ENCODE data around the gene VPS26A.

The VPS26A gene

GRCh38 chr10:69179089-69179742 lies 55.2 kb downstream of the VPS26A start:
- DNase-seq = peak; percentile 47

DNA sequence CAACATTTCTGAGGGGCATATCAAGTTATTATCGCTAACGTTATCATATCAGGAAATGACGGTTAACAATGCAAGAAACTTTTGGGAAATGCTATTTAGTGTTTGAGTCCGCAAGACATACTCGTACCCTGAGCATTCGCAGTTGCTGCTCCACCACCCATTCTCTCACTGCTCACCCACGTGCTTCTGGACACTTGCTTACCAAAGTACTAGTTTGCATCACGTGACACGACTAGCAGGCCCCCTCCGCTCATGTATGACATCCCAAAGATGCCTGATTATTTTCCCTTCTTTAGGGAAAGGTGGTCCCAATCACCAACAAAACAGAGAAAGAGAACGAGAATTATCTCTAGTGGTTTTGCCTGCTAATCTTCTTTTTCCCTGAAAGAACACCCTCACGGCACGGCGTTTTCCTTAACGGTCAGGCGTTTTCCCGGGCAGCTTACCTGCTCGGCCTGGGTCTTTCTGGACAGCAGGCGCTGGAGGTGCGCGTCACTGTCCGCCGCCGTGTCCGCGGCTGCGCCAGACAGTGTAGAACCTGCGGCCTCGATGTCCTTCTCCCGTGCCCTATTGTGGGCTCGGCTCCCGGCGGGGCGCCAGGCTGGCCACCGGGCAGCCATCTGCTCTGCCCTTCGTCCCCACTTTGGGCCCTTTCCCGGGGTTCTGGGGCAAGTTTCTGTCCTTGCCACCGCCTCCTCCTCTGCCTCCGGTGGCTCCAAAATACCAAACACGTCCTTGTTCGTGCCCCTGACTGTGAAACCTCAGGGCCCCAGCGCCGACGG lies 56.0 kb downstream of the VPS26A start, which contains the start of gene SUPV3L1:
Gene SUPV3L1, plus strand, starts transcription at position 492 of the 782 bp plus-strand sequence. Its CDS starts 58 bp downstream, at position 550.
- DNase-seq = peak; percentile 92

GRCh38 chr10:69180525-69181204 lies 56.7 kb downstream of the VPS26A start:
- DNase-seq = no peak

- DNase-seq = no peak
Observed at GRCh38 chr10:69181433-69181832, 57.5 kb downstream of the VPS26A start.

DNA sequence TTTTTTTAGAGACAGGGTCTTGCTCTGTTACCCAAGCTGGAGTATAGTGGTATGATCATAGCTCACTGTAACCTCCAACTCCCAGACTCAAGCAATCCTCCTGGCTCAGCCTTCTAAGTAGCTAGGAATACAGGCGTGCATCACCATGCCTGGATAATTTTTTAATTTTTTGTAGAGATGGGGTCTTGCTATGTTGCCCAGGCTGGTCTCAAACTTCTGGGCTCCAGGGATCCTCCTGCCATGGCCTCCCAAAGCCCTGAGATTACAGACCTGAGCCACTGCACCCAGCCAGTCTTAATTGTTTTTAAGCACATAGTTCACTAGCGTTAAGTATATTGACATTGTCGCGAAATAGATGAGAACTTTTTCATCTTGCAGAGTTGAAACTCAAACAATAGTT lies 58.0 kb downstream of the VPS26A start:
- DNase-seq = no peak

- no peak for DNase-seq
Observed at GRCh38 chr10:69186524-69186923, 62.5 kb downstream of the VPS26A start.

DNA sequence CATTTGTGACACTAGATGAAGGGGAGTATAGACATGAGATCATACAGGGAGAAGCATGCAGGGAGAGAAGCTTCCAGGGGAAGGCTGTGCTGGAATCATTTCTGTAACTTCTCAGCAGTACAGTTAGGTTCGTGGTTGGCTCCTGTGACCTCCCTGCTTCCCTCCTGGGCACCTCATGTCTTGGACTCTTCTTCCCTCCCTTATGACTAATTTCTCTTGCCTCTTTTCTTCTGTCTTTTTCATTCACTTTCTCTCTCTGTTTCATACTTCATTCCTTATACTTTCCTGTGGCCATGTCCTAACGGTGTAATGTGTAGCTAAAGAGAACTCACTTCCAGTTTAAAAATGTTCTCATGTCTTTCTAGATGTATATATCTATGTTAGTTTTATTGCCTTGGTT lies 77.1 kb downstream of the VPS26A start:
- no peak for DNase-seq

DNA sequence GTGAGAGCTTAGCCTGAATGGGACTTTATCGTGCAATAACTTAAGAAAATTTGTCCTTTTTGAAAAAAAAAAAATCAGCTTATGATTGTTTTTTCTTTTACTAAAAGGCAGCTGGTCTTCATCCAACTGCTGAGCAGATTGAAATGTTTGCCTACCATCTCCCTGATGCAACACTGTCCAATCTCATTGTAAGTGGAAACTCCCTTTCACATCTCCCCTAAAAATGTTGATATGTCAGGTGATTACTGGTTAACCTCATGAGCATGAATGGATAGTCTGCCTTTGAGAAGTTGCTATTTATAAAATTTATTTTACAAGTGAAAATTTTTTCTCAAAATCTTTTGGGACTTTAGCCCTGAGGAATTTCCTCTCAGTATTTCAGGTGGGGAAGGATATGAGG lies 78.4 kb downstream of the VPS26A start:
- DNase-seq = no peak

DNA sequence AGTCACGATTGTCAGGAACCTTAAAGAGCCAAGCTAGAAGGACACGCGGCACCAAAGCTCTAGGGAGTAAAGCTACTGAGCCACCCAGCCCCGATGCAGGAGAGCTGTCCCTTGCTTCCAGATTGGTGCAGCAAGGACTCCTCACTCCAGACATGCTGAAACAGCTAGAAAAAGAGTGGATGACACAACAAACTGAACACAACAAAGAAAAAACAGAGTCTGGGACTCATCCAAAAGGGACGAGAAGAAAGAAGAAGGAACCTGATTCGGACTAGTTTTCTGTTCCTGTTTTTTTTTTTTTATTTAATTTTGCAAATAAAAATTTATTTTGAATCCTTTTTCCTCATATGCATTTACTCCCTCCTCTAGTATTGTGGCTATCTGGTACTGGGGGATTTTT lies 84.8 kb downstream of the VPS26A start:
- no peak for DNase-seq

DNA sequence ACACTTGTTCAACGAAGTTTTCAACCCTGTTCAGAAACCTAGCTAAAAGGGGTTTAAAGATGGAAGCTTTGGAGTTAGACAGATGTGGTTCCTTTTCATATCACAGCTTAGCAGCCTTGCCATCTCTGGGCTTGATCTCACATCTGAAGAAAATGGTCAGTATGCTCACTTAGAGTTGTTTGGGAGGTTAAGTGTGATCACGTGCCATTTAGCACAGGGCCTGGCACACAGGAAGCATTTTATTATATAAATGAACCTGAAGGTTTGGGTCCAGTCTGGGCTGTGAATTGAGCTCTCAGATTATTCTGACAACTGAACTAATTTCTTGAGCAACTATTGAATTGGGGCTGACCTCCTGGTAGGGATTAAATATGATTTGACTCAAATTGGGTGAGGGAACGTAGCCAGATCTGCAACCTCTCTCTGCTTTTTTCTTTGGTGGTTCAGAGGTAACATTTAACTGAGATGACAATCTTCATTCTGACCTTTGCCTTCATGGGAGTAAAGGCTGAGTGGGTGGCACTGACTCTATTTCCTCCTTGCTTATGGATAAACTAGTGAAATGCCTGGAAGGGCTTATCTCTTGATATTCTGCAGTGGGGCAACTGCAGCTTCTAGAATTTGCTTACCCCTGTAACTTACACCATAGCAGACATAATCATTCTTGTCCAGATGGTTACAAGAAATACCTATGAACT lies 86.0 kb downstream of the VPS26A start:
- DNase-seq = no peak

DNA sequence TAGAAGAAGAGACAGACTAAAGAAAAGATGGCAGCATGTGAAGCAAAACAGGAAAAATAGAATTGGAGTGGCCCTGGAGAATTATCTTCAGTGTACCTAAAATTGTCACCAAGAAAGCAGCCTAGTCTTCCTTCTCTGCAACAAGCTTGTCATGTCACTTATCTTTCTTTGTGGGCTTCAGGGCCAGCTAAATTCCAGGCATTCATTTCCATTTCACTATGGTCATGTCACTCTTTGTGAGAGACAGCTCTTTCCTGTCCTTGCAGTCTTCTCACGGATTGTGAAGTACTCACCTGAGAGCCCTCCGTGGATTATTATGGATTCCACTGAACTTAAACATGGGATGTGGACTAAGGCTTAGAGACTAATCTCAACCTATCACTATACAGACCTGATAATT lies 87.1 kb downstream of the VPS26A start:
- DNase-seq = no peak

DNA sequence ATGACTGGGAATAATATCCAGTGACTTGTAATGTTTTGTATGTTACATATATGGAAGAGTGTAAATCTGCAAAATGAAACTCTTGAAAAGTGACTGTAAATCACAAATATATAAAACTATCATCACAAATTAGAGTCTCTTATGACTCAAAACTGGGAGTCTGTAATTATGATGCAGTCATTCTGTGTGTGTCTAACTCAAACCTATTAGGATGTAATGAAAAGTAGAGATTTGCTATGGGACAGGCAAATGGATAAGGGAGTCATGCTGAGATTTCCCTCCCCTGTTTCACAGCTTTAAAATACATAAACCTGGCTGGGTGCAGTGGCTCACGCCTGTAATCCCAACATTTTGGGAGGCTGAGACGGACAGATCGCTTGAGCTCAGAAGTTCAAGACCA lies 87.5 kb downstream of the VPS26A start:
- DNase-seq = no peak

GRCh38 chr10:69213591-69214311 lies 89.8 kb downstream of the VPS26A start:
- DNase-seq = no peak

DNA sequence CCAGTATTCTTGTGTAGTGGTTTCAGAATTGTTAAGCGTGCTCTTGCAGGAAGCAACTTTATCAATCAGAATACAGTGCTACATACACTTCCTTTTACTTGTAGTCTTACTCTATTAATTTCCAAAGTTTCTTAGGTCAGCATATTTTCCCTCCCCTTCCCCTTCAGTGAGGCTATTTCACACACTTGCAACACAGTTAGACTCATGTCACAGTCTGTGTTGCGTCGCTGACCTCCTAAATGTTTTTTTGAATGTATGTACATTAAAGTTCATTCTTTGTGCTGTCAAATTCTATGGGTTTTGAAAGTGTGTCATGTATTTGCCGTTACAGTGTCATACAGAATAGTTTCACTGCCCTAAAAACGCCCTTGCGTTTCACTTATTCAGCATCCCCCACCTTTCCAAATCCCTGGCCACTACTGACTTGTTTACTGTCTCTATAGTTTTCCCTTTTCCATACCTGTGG lies 90.7 kb downstream of the VPS26A start:
- DNase-seq = no peak

- DNase-seq = no peak
Observed at GRCh38 chr10:69215405-69216171, 91.6 kb downstream of the VPS26A start.

- no peak for DNase-seq
Observed at GRCh38 chr10:69216577-69217118, 92.7 kb downstream of the VPS26A start.

GRCh38 chr10:69217119-69217754 lies 93.3 kb downstream of the VPS26A start:
- no peak for DNase-seq

DNA sequence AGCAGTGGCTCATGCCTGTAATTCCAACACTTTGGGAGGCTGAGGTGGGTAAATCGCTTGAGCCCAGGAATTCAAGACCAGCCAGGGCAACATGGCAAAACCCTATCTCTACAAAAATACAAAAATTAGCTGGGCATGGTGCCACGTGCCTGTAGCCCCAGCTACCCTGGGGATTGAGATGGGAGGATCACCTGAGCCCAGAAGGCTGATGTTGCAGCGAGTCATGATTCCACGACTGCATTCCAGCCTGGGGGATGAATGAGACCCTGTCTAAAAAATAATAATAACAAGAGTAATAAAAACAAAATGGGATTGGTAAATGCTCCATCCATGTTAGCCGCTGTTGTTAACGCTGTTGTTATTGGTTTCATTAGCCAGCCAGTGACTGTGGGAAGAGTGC lies 94.9 kb downstream of the VPS26A start:
- DNase-seq = no peak

- DNase-seq = no peak
Observed at GRCh38 chr10:69220041-69220451, 96.1 kb downstream of the VPS26A start, which contains the start of gene HKDC1. Gene HKDC1 (plus strand): TSS chr10:69220332. CDS start chr10:69220436, 104 bp downstream.

GRCh38 chr10:69220507-69220906 lies 96.5 kb downstream of the VPS26A start:
- no peak for DNase-seq

All from CD4-positive, alpha-beta T cell treated with Interferon gamma for 1 hour (primary cell).